Dermis microvascular lymphatic vessel endothelial cell (primary cell): ENCODE results near the gene NFATC4. TPM values are rescaled to one million over a fixed set of nuclear protein-coding genes. Genes with fewer than 3 reads are reported as not detected.
A peak's percentile ranks its signal among the peaks of the same experiment; 100 is the strongest.
"Not testable (repeated sequence)": the region's sequence is repeated elsewhere in the genome, so short reads cannot be mapped to it uniquely, and the experiment has no call there.

Experiments used
- DNase-seq, 2 donors: peaks; one replicate each; pipeline versions ENCODE4 v3.0.0 to v3.0.0-alpha.2; 2010; ENCODE audit warnings: low read depth in 2 of 2
- total RNA-seq: library from RNA; depleted of rRNA; stranded (reverse); fragments of >200 nt; gene quantifications from 2 replicates; pipeline ENCODE4 v1.2.1, GENCODE V29; 2014

NFATC4 gene
- total RNA-seq, 1 donor from 2014 or later: 1.0 TPM

- DNase-seq: not testable (repeated sequence)
Measured at GRCh38 chr14:24387579-24387978, 19.6 kb downstream of the NFATC4 start.

GRCh38 chr14:24388474-24389179, 20.6 kb downstream of the NFATC4 start:
- no peak for DNase-seq

GRCh38 chr14:24389226-24389848, 21.4 kb downstream of the NFATC4 start:
- peak in 1 of 2 donors; percentile 69 for DNase-seq

- DNase-seq: no peak
Measured at GRCh38 chr14:24390701-24391468, 22.9 kb downstream of the NFATC4 start.

GRCh38 chr14:24392325-24393091, 24.5 kb downstream of the NFATC4 start:
- peak in 1 of 2 donors; percentile 61 for DNase-seq

- DNase-seq: no peak
Measured at GRCh38 chr14:24394275-24394674, 26.3 kb downstream of the NFATC4 start.

GRCh38 chr14:24395609-24396582, 27.9 kb downstream of the NFATC4 start:
- DNase-seq: no peak

GRCh38 chr14:24397639-24398292, 29.8 kb downstream of the NFATC4 start:
- DNase-seq: no peak

- DNase-seq: peak in 1 of 2 donors; percentile 24
Measured at GRCh38 chr14:24398293-24398652, 30.3 kb downstream of the NFATC4 start.

GRCh38 chr14:24398653-24399446, 30.9 kb downstream of the NFATC4 start, which contains the start of gene NYNRIN:
TSS of gene NYNRIN (plus strand) at chr14:24399003. CDS start at chr14:24399247, 244 bp downstream.
- DNase-seq: peak in 1 of 2 donors; percentile 58

- no peak for DNase-seq
Measured at GRCh38 chr14:24399447-24399822, 31.5 kb downstream of the NFATC4 start.

- DNase-seq: no peak
Measured at GRCh38 chr14:24399999-24400718, 32.2 kb downstream of the NFATC4 start.

GRCh38 chr14:24401810-24402702, 34.1 kb downstream of the NFATC4 start:
- DNase-seq: no peak

- DNase-seq: no peak
Measured at GRCh38 chr14:24403294-24403998, 35.5 kb downstream of the NFATC4 start.

GRCh38 chr14:24404814-24405213, 36.8 kb downstream of the NFATC4 start:
- no peak for DNase-seq

- DNase-seq: no peak
Measured at GRCh38 chr14:24406416-24406815, 38.4 kb downstream of the NFATC4 start.
